ENCODE results near the gene NFATC2. TPM values are rescaled to one million over a fixed set of nuclear protein-coding genes. Genes with fewer than 3 reads are reported as not detected.
A peak's percentile ranks its signal among the peaks of the same experiment; 100 is the strongest.

The NFATC2 gene
- total RNA-seq, 1 donor from 2014 or later, result 3.9 TPM

GRCh38 chr20:51449498-51450220, 92.9 kb downstream of the NFATC2 start:
- Mint-ChIP-seq H3K36me3 (ENCODE audit: low read depth, unreplicated experiment) (peaks cover 14% of the 10 kb centered on the region), H3K27me3 (ENCODE audit: low read depth, unreplicated experiment) (no peaks in the 10 kb centered on the region), H3K4me1 (ENCODE audit: low read depth, unreplicated experiment) (peaks cover 39% of the 10 kb centered on the region), H3K4me3 (ENCODE audit: unreplicated experiment) (no peak overlapping the region), H3K27ac (ENCODE audit: unreplicated experiment) (no peak overlapping the region), H3K9me3 (ENCODE audit: unreplicated experiment) (peaks cover 4% of the 10 kb centered on the region)
- Histone ChIP-seq H3K4me3 (ENCODE audit: insufficient read depth, low read depth, low read length) (no peak overlapping the region), H3K36me3 (ENCODE audit: insufficient read depth, low read length) (peaks cover 2% of the 10 kb centered on the region), H3K79me2 (ENCODE audit: insufficient read depth, low read length) (no peaks in the 10 kb centered on the region), H4K20me1 (ENCODE audit: insufficient read depth, low read length) (no peaks in the 10 kb centered on the region), H2AFZ (ENCODE audit: low read depth, low read length) (no peak overlapping the region), H3K4me1 (ENCODE audit: insufficient read depth, low read length) (peaks cover 28% of the 10 kb centered on the region), H3K4me2 (ENCODE audit: low read length) (no peak overlapping the region), H3K9me3 (ENCODE audit: insufficient read depth, low read depth, low read length) (no peaks in the 10 kb centered on the region), H3K9ac (ENCODE audit: low read length) (no peak overlapping the region), H3K27me3 (ENCODE audit: insufficient read depth, low read length) (no peaks in the 10 kb centered on the region), H3K27ac (ENCODE audit: low read depth, low read length) (no peak overlapping the region)
- FAIRE-seq, result no peak
- no peak for DNase-seq (ENCODE audit: low read depth)
- no peak for TF ChIP-seq EZH2 (IDR thresholded peaks at IDR 0.05; ENCODE audit: insufficient read depth, low read length)
- TF ChIP-seq CTCF (IDR thresholded peaks at IDR 0.05; ENCODE audit: insufficient read depth, low read depth, low read length), result no peak

- FAIRE-seq, result no peak
- no peaks in the 10 kb centered on the region for H3K9me3 ChIP-seq (ENCODE audit: insufficient read depth, low read depth, low read length)
- no peaks in the 10 kb centered on the region for H3K79me2 ChIP-seq (ENCODE audit: insufficient read depth, low read length)
- H3K36me3 Mint-ChIP-seq (ENCODE audit: low read depth, unreplicated experiment), result peaks cover 8% of the 10 kb centered on the region
- H3K4me2 ChIP-seq (ENCODE audit: low read length), result peak overlapping the region; percentile 77
- H3K36me3 ChIP-seq (ENCODE audit: insufficient read depth, low read length), result peaks cover 2% of the 10 kb centered on the region
- H3K27me3 Mint-ChIP-seq (ENCODE audit: low read depth, unreplicated experiment), result no peaks in the 10 kb centered on the region
- H3K4me3 ChIP-seq (ENCODE audit: insufficient read depth, low read depth, low read length), result peak overlapping the region; percentile 24
- peaks cover 42% of the 10 kb centered on the region for H3K4me1 Mint-ChIP-seq (ENCODE audit: low read depth, unreplicated experiment)
- H4K20me1 ChIP-seq (ENCODE audit: insufficient read depth, low read length), result no peaks in the 10 kb centered on the region
- DNase-seq (ENCODE audit: low read depth), result no peak
- H3K4me3 Mint-ChIP-seq (ENCODE audit: unreplicated experiment), result no peak overlapping the region
- peak overlapping the region; percentile 84 for H3K9ac ChIP-seq (ENCODE audit: low read length)
- peaks cover 2% of the 10 kb centered on the region for H3K9me3 Mint-ChIP-seq (ENCODE audit: unreplicated experiment)
- no peaks in the 10 kb centered on the region for H3K27me3 ChIP-seq (ENCODE audit: insufficient read depth, low read length)
- H3K4me1 ChIP-seq (ENCODE audit: insufficient read depth, low read length), result peaks cover 28% of the 10 kb centered on the region
- no peak for TF ChIP-seq CTCF (IDR thresholded peaks at IDR 0.05; ENCODE audit: insufficient read depth, low read depth, low read length)
- no peak for TF ChIP-seq EZH2 (IDR thresholded peaks at IDR 0.05; ENCODE audit: insufficient read depth, low read length)
- peak overlapping the region; percentile 94 for H3K27ac ChIP-seq (ENCODE audit: low read depth, low read length)
- peak overlapping the region; percentile 99 for H3K27ac Mint-ChIP-seq (ENCODE audit: unreplicated experiment)
- no peak overlapping the region for H2AFZ ChIP-seq (ENCODE audit: low read depth, low read length)
Observed at GRCh38 chr20:51447765-51448148, 94.8 kb downstream of the NFATC2 start.

All from astrocyte (in vitro differentiated cells and primary cell).